GM18867 (cell line): Measurements from ENCODE around the gene DNAJC21.
"Not testable (repeated sequence)": the region's sequence is repeated elsewhere in the genome, so short reads cannot be mapped to it uniquely, and the experiment has no call there.

ENCODE experiments used
- ATAC-seq: cut with Tn5 transposase; IDR thresholded peaks from one replicate; pipeline ENCODE4 v1.9.1; 2021; ENCODE audit warnings: mild to moderate bottlenecking, moderate library complexity; ENCODE audit not compliant: unreplicated experiment

Gene DNAJC21

DNA sequence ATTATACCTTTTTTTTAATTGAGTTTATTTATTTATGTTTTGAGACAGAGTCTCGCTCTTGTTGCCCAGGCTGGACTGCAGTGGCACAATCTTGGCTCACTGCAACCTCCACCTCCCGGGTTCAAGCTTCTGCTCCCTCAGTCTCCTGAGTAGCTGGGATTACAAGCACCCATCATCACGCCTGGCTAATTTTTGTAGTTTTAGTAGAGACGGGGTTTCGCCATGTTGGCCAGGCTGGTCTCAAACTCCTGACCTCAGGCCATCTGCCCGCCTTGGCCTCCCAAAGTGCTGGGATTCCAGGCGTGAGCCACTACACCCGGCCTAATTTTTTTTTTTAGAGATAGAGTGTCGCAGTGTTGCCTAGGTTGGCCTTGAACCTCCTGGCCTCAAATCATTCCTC is 6.1 kb upstream of the DNAJC21 start:
- ATAC-seq = not testable (repeated sequence)

DNA sequence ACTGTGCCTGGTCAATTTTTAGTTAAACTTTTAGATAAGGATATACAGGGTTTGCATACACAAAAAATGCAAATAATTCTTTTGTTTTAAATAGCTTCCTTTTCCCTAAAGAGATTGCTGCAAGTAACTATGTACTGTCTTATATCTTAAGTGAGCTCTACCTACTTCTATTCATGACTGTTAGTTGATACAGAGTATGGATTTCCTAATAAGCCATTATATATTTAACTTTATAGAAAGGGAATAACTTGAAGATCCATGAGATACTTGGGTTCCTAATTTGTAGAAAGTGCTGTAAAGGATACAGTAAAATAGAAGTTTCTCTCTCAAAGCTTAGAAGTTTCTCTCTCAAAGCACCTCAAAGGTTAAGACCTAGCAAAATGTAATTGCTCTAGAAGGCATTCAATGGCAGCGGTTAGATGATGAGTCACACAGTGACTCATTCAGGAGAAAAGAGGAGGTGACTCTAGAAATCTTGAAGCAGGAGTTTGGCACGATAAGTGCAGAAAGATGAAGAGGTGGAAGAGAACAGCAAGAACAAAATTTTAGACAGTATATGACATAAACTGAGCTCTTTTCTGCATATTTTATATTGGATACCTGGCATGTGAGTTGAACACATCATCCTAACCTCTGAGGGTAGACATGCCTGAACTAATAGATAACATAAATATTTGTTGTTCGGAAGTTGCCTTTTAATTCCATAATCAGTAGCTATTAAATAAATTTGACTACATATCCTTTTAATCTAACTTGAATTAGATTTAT is 5.5 kb upstream of the DNAJC21 start:
- ATAC-seq = peak; percentile 66

DNA sequence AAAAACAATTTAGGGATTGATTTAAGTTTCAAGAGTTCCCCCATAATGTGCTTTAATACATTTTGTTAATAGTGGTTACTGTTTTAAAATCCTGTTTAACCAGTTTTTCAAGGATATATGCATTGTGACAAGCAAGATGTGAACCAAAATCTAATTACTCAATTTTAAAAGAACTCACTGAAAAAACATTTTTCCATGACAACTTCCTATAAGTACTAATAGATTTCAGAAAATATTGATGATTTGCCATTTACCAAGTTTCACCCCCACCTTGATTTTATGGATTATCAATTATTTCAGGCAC is 4.9 kb upstream of the DNAJC21 start:
- no peak for ATAC-seq

DNA sequence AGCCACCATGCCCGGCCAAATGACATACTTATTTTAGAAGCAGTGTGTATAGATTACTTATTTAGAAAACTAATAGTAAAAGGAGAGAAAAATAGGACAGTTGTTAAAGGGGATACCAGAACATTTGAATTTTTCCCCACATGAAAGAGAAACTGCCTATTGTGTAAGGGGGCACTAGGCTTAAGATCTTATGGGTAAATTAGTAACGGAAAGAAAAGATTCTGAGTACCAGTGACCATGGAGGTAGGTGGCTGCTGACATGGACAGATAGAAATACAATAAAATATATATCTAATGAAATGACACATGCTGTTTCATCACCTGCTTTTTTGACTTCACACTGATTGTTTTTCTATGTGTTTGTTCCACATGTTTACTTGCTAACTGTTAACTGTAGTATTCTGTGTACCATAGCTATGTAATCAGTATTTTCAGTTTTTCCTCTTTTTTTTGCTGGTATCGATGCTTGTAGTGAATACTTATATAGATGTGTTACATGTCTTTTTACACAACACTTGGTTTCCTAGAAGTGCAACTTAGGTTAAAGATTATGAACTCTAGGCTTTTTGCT is 3.0 kb upstream of the DNAJC21 start:
- ATAC-seq = no peak

DNA sequence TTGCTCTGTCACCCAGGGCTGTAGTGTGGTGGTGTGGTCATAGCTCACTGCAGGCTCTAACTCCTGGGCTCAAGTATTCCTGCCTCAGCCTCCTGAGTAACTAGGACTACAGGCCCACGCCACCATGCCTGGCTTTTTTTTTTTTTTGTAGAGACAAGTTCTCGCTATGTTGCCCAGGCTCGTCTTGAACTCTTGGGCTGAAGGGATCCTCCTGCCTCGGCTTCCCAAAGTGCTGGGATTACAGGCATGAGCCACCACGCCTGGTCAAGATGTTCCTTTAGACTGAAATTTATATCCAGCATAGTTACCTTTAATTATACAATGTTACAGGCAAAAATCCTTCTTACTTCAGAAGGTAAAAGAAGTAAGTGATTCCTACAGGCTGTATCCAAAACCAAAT is 1.6 kb upstream of the DNAJC21 start:
- no peak for ATAC-seq

DNA sequence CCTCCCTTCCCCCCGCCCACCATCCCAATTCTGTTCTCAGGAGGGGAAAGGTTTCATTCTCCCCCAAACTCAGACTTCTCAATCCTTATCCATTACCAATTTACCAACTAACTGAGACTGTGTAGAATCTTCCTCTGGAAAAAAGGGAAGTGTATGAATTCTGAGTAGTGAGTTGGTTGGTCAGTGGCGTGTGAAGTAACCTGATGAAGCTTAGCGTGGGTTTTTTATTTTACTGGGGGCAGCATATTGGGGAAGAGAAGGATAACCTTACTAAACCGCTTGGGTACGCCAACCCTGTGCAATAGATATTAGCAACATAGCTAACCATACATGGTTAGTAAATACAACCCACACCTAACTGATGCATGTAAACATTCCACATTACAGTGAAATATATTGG is 1.1 kb upstream of the DNAJC21 start:
- no peak for ATAC-seq

DNA sequence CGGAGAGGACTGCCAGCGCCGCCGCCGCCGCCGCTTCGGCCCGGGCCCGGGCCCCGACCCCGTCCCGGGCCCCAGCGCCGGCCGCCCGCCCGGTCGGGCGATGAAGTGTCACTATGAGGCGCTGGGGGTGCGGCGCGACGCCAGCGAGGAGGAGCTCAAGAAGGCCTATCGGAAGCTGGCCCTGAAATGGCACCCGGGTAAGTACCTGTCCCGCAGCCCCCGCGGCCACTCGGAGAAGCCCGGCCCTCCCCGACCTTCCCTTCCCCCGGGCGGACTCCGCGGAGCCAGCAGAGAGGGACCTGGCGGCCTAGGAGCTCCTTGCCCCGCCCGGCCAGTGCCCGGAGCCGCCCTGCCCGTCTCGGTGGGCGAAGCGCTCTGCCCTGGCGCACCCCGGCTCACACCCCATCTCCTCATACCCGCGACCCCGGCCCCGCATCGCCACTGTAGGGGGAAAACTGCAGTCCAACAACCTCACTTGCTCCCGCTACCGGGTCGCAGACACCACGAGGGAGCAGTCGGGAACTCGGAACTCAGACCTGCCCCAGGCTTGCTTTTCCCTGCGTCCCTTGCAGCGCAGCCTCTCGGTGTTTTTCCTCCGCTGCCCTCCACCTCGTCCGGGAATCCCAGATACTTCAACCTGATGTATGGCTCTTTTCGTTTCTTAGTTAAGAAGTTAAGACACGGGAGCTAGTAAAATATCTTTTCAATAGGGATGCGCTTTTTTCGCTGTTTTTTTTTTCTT is 532 bp downstream of the DNAJC21 start:
- ATAC-seq = peak; percentile 78

DNA sequence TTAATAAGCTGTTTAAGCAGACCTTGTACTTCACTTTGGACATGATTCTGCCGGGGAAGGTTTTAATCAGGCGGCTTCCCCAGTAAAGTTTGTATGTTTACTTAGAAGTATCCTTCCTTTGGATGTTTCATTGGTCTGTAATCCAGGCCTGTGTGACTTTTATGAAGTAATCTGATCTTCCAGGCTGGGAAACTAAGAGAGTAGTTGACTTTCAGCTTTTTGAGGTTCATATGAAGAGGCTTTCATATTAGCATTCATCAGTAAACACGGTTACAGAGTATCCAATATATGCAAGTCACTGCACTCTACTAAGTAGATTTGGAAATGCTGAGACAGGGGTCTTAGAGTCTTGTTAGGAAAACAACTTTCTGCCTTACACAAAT is 1.1 kb downstream of the DNAJC21 start:
- no peak for ATAC-seq

DNA sequence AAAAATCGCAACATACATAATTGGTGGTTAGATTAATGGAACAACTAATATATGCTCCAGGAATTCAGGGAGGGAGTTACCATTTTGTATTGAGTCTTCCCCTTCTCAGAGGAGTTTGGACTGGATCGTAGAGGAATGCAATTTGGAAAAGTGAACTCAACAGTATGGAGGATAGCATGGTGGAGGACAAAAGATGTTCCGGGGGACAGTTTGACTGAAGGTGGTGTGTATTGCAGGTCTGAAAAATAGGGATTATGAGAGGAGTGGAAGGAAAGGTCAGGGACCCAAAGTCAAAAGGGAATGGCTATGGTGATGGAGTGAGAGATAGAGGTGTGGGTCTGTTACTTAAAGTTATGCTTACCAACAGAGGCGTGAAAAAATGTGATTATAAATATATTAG is 1.5 kb downstream of the DNAJC21 start:
- ATAC-seq = no peak

DNA sequence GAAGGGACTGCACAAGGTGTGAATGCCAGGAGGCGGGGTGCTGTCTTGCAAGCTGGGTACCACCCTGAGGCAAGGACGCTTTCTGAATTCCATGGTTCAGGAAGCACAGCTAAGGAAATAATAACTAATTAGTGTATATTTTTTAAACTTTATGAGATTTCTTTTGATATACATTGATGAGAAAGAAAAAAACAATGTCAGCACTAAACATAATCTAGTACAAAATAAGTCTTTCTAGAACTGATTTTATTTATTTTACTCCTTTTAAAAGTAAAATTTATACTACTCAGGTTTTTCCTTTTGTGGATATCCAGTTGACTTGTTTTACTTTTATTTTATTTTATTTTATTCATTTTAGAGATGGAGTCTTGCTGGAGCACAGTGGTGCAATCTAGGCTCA is 3.6 kb downstream of the DNAJC21 start:
- ATAC-seq = no peak

DNA sequence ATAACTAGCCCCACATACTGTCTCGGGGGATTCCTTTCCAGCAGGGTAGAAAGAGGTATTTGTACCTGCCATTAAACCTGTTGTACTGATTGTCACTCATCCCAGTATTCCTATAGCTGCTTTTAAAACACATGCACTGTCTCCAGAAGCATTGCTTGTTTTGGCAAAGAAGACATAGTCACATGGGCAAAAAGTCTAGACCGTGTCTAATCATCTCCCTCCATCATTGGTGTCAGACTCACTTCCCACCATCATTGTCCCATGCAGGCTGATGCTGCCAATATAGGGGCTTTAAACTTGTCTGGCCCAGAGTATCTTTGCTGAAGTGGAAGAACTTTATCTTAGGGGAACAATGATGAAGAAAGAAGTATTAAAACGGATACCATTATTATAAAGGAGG is 12.6 kb downstream of the DNAJC21 start:
- no peak for ATAC-seq

DNA sequence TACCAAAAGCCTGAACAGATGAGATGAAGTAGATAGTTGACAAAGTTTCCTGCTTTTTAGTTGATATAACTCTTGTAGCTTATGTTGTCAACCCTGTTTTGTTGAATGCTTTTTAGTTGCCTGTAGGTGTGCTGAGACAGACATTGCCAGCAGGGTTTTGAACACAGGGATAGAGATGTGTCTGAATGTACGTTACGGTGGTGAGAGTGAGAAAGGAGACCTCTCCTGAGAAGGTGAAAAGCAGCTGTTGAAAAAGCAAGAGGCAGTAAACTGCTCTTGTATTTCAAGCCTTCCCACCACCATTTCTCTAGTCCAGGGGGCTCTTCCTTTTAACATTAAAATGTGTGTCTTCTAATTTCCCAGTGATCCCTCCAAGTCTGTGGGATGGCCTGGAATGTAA is 14.7 kb downstream of the DNAJC21 start:
- ATAC-seq = no peak

DNA sequence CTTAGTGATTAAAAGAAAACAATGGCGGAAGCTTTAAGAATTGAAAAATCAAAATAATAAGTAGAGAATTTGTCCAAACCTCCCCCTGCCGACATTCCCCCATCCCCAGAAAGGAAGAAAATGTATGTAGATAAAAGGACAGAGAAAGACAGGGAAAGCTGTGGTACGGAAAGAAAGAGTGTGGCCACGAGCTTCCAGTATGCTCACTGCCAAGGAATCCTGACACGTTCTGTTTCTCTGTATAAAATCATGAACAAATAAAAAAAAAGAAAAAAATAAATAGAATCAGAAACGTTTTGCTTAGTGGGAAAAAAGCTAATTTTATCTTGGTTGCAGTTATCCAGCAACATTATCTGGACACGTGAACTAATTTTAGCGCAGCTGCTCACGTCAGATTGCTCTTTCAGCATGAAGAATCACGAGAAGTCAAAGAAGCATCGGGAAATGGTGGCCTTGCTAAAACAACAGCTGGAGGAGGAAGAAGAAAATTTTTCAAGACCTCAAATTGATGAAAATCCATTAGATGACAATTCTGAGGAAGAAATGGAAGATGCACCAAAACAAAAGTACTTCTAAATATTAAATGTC is 15.2 kb downstream of the DNAJC21 start:
- ATAC-seq = no peak

DNA sequence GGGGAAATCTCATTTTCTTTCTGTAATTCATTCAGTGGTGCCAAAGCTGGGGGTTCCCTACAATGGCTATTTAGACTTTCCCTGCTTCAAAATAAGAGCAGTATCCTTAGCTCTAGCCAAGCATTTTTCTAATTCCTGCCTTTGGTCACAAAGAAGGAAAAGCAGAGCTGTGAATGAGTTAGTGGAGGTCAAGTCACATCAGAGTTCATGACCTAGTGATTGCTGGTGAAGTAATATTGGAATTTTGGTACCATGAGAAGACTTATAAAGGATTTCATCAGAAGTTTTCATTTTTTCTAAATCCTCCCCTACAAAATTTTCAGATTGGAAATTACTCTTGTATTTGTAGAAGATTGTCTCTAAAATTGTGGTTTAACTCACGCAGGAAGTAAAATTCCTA is 28.0 kb downstream of the DNAJC21 start:
- no peak for ATAC-seq

DNA sequence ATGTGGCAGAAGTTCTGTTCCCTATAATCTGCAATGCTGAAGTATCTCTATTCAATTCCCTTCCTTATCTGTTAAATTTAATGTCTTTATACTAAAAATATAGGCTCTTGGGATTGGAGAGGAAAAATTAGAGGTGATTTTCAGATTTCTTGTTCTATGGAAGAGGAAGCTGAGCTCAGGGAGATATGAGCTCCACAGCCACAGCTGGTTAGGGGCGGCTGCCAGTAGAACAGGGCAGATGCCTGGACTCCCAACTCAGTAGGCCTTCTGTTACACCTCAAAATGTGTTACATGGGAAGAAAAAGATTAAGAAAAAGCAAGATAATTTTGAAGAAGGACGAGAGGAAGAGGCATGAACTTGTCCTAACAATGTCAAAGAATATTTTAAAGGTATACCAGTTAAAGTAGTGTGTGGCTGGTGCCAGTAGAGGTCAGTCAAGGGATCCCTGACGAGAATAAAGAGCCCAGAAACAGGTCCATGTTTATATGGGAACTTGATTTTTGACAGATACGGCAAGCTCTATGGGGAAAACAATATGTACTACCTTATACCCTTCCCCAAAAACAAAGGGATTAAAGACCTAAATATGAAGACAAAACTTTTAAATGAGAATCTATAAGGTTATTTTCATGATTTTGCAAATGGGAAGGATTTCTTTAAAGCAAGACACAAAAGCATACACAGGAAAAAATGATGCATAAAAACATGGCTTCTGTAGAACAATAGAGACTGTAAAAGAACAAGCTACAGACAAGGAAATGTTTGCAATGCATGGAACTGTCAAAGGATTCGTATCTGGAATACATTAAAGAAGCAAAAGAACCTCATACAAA is 28.7 kb downstream of the DNAJC21 start:
- ATAC-seq = peak; percentile 43

DNA sequence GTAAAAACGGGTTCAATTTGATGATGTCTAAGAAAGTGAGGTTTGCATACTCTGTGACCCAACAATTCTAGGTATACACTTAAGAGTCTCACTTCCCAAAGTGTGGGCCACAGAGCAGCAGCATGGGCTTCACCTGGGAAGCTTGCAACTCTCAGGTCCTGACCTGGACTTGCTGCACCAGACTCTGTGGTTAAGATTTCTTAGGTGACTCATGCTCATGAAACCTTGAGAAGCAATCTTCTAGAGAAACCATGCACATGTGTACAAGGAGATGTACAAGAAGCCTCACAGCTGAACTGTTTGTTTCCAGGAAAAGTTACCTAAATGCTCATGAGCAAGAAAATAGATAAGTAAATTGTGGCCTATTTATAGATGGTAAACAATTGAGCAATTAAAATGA is 30.0 kb downstream of the DNAJC21 start:
- peak; percentile 97 for ATAC-seq

DNA sequence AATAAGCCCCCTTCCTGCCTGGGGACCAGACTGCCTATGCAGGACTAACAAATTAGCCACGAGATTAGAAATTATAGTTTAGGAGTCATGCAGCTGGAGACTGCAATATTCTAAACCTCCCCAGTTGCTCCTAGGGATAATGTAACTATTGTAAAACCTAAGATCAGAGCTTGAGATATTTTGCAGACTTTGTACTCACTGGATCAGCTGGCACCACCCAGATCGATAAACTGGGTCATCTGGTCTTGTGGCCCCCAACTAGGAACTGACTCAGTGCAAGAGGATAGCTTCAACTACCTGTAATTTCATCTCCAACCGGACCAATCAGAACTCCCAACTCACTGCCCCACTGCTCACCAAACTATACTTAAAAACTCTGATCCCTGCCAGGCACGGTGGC is 38.2 kb downstream of the DNAJC21 start:
- no peak for ATAC-seq

DNA sequence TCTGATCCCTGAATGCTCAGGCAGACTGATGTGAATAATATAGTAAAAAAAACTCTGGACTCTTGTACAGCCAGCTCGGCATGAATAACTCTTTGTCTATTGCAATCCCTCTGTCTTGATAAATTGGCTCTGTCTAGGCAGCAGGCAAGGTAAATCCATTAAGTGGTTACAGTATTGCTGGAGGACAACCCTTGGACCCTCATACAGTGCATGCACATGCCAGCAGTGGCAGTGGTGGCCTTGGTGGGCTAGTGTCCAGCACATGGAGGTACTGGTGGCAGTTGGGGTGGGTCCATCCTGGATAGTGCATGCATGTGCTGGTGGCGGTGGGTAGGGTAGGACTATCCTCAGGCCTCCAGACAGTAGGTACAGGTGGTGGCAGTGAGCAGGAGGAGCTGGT is 38.9 kb downstream of the DNAJC21 start:
- ATAC-seq = no peak

DNA sequence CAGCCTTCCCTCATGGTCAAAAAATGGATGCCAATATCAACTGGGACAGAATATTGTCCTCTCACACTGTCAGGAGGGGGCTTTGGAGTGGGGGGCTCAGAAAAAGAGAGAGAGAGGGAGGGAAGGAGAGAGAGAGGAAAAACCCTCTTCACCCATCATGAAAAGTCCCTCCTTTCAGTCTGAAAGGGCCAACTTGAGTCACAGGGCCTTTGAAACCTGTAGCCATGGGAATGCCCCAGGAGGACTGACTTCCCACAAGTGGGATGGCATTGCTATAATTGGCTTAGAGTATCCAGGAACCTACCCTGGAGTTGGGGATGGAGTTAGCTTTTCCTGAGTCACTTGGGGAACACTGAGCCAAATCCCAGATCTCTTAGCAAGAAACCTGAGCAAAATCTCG is 41.2 kb downstream of the DNAJC21 start:
- ATAC-seq = no peak

DNA sequence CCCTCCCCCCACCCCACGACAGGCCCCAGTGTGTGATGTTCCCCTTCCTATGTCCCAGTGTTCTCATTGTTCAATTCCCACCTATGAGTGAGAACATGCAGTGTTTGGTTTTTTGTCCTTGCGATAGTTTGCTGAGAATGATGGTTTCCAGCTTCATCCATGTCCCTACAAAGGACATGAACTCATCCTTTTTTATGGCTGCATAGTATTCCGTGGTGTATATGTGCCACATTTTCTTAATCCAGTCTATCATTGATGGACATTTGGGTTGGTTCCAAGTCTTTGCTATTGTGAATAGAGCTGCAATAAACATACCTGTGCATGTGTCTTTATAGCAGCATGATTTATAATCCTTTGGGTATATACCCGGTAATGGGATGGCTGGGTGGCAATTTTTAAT is 42.3 kb downstream of the DNAJC21 start:
- not testable (repeated sequence) for ATAC-seq

DNA sequence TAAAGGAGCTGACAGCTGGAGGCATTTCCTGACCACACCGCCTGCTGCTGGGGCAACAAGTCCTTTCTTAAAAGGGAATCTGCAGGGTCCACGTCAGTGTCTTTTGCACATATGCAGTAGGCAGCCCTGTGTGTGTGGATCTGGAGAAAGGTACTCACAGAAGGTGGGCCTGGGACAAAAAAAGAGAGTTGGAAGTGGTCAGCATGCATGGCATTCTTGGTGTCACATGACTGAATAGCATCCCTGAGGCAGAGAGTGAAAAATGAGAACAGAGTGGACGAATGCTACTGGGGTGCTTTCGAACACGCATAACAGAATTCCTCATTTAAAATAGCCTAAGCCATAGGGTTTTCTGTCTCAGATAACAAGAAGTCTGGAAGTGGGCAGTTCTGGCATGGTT is 47.0 kb downstream of the DNAJC21 start:
- ATAC-seq = no peak
